ENCODE measurements around the gene CLC. TPM values are rescaled to one million over a fixed set of nuclear protein-coding genes. Genes with fewer than 3 reads are reported as not detected.

CLC gene
- total RNA-seq, 2 donors from 2014 or later, result not detected

- H3K4me3 Mint-ChIP-seq, result no peak overlapping the region
- DNase-seq, result no peak
- WGBS, 2 experiments (ENCODE audit: insufficient coverage in 1 of 2, insufficient read length in 1 of 2), result 60 to 87% methylated on average over 1 to 3 of the region's 4 CpGs
- no peaks in the 10 kb centered on the region for H3K4me1 Mint-ChIP-seq
- Histone ChIP-seq H3K4me1 (ENCODE audit: control insufficient read depth, insufficient read depth, low read length) (no peaks in the 10 kb centered on the region), H3K9me3 (ENCODE audit: control insufficient read depth, low read length) (no peaks in the 10 kb centered on the region), H3K36me3 (ENCODE audit: control insufficient read depth, insufficient read depth, low read length) (no peaks in the 10 kb centered on the region), H3K9ac (ENCODE audit: extremely low read depth, low read length, poor library complexity, severe bottlenecking) (no peak overlapping the region), H3K27ac (ENCODE audit: low read depth, low read length) (no peak overlapping the region), H3K27me3 (ENCODE audit: control insufficient read depth, insufficient read depth, low read length, poor library complexity, severe bottlenecking) (peaks cover 31% of the 10 kb centered on the region), H3K4me3 (ENCODE audit: low read length) (no peak overlapping the region)
- no peaks in the 10 kb centered on the region for H3K9me3 Mint-ChIP-seq
- no peak overlapping the region for H3K27ac Mint-ChIP-seq
- H3K27me3 Mint-ChIP-seq (ENCODE audit: insufficient read depth), result peaks cover 15% of the 10 kb centered on the region
- TF ChIP-seq CTCF (conservative IDR thresholded peaks at IDR 0.05), result no peak
- no peaks in the 10 kb centered on the region for H3K36me3 Mint-ChIP-seq (ENCODE audit: low read depth)
Observed at GRCh38 chr19:39729594-39729993, 8.2 kb downstream of the CLC start.

- Mint-ChIP-seq H3K27me3 (ENCODE audit: insufficient read depth) (peaks cover 22% of the 10 kb centered on the region), H3K4me1 (no peaks in the 10 kb centered on the region), H3K9me3 (no peaks in the 10 kb centered on the region), H3K36me3 (ENCODE audit: low read depth) (no peaks in the 10 kb centered on the region), H3K4me3 (no peak overlapping the region), H3K27ac (no peak overlapping the region)
- Histone ChIP-seq H3K27ac (ENCODE audit: low read depth, low read length) (no peak overlapping the region), H3K9ac (ENCODE audit: extremely low read depth, low read length, poor library complexity, severe bottlenecking) (no peak overlapping the region), H3K9me3 (ENCODE audit: control insufficient read depth, low read length) (no peaks in the 10 kb centered on the region), H3K4me3 (ENCODE audit: low read length) (no peak overlapping the region), H3K4me1 (ENCODE audit: control insufficient read depth, insufficient read depth, low read length) (no peaks in the 10 kb centered on the region), H3K36me3 (ENCODE audit: control insufficient read depth, insufficient read depth, low read length) (no peaks in the 10 kb centered on the region), H3K27me3 (ENCODE audit: control insufficient read depth, insufficient read depth, low read length, poor library complexity, severe bottlenecking) (peaks cover 31% of the 10 kb centered on the region)
- no peak for DNase-seq
- 87 to 92% methylated on average over 2 to 6 of the region's 6 CpGs for WGBS, 2 experiments (ENCODE audit: insufficient coverage in 1 of 2, insufficient read length in 1 of 2)
- TF ChIP-seq CTCF (conservative IDR thresholded peaks at IDR 0.05), result no peak
Observed at GRCh38 chr19:39728040-39728439, 9.8 kb downstream of the CLC start.

- no peak for DNase-seq
- TF ChIP-seq CTCF (conservative IDR thresholded peaks at IDR 0.05), result no peak
- WGBS, 2 experiments (ENCODE audit: insufficient coverage in 1 of 2, insufficient read length in 1 of 2), result 80 to 81% methylated on average over 9 to 10 of the region's 10 CpGs
- peaks cover 37% of the 10 kb centered on the region for H3K27me3 ChIP-seq (ENCODE audit: control insufficient read depth, insufficient read depth, low read length, poor library complexity, severe bottlenecking)
- Mint-ChIP-seq H3K9me3 (no peaks in the 10 kb centered on the region), H3K36me3 (ENCODE audit: low read depth) (no peaks in the 10 kb centered on the region), H3K27ac (no peak overlapping the region), H3K4me3 (no peak overlapping the region), H3K27me3 (ENCODE audit: insufficient read depth) (peaks cover 29% of the 10 kb centered on the region), H3K4me1 (no peaks in the 10 kb centered on the region)
- no peaks in the 10 kb centered on the region for H3K9me3 ChIP-seq (ENCODE audit: control insufficient read depth, low read length)
- no peaks in the 10 kb centered on the region for H3K36me3 ChIP-seq (ENCODE audit: control insufficient read depth, insufficient read depth, low read length)
- no peaks in the 10 kb centered on the region for H3K4me1 ChIP-seq (ENCODE audit: control insufficient read depth, insufficient read depth, low read length)
- H3K4me3 ChIP-seq (ENCODE audit: low read length), result no peak overlapping the region
- H3K9ac ChIP-seq (ENCODE audit: extremely low read depth, low read length, poor library complexity, severe bottlenecking), result no peak overlapping the region
- no peak overlapping the region for H3K27ac ChIP-seq (ENCODE audit: low read depth, low read length)
Observed at GRCh38 chr19:39727070-39727800, 10.6 kb downstream of the CLC start.
